ENCODE measurements around the gene RILPL2.
"Not testable (repeated sequence)": the region's sequence is repeated elsewhere in the genome, so short reads cannot be mapped to it uniquely, and the experiment has no call there.

RILPL2 gene

DNA sequence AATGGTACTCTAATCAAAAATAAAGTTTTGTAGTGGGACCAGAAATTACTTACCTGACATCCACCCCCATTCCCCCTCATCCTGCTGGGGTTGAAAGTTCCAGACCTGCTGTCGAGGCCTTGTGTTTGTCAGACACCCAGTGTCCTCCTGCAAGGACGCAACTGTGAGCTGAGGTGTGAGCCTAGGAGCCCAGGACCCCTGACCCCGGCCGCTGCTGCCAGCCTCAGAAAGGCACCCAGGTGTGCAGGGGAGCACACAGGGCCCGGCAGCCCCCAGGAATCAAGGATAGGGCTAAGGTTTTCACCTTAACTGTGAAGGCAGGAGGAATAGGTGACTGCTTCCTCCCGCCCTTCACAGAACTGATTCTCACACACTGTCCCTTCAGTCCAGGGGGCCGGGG lies 27.9 kb downstream of the RILPL2 start:
- DNase-seq (ENCODE audit: insufficient read length, low spot score); FAIRE-seq: not testable (repeated sequence)

DNA sequence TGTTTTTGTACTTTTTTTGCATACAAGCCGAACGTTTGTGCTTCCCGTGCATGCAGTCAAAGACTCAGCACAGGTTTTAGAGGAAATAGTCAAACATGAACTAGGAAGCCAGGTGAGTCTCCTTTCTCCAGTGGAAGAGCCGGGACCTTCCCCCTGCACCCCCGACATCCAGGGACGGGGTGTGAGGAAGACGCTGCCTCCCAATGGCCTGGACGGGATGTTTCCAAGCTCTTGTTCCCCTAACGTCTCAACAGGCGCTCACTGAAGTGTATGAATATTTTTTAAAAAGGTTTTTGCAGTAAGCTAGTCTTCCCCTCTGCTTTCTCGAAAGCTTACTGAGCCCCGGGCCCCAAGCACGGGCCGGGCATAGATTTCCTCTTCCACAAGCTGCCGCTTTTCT lies 28.6 kb downstream of the RILPL2 start:
- not testable (repeated sequence) for DNase-seq (ENCODE audit: insufficient read length, low spot score); FAIRE-seq

DNA sequence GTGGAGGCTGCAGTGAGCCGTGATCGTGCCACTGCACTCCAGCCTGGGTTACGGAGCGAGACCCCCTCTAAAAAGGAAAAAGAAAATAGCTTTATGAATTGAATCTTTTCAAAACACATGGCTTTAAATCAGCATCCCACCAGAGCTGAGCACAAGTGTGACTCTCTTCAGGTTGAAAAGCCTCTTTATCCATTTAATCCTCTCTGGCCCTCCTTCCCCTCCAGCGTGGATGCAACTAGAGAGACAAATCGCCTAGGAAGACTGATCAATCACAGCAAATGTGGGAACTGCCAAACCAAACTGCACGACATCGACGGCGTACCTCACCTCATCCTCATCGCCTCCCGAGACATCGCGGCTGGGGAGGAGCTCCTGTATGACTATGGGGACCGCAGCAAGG lies 29.2 kb downstream of the RILPL2 start:
- not testable (repeated sequence) for DNase-seq (ENCODE audit: insufficient read length, low spot score)
- peak; percentile 4 for FAIRE-seq

DNA sequence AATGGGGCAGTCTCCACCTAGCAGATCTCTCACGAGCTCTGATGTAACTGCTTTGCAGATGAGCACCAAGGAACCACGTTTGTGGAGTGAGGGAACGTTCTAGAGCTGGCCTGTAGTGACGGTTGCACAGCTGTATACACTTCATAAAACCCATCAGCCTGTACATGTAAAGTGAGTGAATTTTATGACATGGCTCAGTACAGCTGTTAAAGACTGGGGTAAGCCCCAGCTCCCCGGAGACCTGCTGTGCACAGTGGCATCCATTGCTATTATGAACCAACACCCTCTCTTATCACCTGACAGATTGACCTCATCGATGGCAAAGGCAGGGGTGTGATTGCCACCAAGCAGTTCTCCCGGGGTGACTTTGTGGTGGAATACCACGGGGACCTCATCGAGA lies 31.9 kb downstream of the RILPL2 start:
- no peak for FAIRE-seq
- DNase-seq (ENCODE audit: insufficient read length, low spot score): no peak

DNA sequence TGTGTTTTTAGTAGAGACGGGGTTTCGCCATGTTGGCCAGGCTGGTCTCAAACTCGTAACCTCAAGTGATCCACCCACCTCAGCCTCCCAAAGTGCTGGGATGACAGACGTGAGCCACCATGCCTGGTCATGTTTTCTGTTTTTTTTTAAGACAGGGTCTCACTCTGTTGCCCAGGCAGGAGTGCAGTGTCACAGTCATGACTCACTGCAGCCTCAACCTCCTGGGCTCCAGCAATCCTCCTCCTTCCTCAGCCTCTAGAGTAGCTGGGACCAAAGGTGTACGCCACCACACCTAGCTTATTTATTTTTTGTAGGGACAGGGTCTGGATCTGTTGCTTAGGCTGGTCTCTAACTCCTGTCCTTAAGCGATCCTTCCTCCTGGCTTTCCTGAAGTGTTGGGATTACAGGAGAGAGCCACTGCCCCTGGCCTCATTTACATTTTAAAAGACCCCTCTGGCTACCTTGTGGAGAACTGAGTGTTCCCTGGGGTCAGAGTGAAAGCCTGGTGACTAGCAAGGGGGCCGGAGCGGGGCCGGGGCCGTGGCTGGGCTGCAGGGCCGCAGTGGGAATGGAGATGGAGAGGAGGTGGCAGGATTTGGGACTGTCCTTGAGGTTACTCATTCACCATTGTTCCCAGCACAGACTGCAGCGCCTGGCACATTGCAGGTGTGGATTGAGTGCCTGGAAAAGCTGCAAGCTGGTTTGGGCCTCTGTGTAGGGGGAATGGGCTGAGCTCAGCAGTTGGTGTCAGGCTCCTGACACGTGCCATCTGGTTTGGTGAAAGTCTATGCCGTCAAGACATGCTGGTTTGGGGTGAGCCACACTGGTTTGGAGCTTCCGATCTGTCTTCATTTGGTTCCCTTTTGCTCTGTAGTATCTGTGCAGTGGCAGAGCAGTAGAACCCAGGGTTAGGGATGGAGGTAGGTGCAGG lies 34.5 kb downstream of the RILPL2 start:
- FAIRE-seq (no peak), DNase-seq (ENCODE audit: insufficient read length, low spot score) (no peak)

DNA sequence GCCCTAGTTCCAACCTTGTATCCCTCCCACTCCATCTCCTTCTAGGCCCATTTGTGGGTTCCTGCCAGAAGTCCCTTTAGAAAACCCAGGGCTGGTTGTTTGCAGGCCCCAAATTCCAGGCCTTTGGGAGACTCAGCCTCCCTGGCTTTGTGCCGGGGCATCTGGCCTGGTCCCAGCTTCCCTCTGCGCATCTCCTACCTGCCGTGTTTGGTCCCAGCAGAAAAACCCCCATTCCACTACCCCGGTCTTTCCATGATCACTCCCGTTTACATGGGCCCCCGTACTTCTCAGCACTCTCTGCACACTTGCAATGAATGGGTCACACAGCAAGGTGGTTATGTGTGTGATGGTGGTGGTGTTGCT lies 37.2 kb downstream of the RILPL2 start:
- DNase-seq (ENCODE audit: insufficient read length, low spot score): no peak
- no peak for FAIRE-seq

DNA sequence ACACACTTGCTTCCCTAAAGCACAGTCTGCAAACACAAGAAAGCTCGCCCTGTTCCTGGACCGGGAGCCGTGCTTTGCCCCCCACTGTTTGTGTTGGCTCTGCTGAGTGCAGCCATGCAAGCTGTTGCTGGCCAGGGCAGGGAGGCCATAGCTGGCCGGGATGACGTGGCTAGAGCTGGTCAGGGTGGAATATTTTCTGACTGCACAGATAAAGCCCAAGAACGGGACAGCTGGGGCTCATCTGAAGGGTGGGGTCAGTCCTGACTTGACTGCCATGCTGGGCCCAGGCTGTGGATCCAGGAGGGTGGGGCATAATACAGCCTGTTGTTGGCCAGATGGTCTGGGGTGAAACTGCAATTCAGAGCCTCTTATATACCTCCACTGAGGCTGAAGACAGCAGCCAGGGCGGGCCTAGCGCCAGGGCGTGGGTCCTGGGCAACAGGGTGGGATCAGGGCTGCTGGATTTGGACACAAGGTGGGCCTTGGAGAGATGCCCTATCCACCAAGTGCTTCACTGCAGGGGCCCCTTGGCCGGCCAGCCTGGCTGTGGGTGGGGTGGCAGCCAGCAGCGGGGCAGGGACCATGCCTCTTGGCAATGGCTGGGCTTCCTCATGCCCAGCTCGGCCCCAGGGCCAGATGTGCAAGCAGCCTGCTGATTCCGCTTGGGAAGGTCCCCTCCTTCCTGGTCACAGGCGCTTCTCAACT lies 37.8 kb downstream of the RILPL2 start:
- FAIRE-seq: no peak

DNA sequence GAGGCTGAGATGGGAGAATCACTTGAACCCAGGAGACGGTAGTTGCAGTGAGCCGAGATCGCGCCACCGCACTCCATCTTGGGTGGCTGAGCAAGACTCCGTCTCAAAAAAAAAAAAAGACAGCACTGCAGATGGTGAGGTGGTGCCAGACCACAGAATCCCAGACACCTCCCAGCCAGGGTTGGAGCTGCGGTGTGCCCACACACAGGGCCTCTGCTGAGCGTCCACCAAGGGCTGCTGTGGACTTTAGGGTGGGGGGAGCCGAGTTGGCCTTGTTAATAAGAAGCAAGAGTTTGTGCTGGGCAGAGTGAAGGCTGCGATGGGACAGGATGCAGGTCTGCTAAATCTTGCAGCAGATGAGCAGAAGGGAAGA lies 38.3 kb downstream of the RILPL2 start:
- FAIRE-seq (no peak), DNase-seq (ENCODE audit: insufficient read length, low spot score) (no peak)

More for the DNA sequence above, 37.8 kb downstream of the RILPL2 start:
- DNase-seq (ENCODE audit: insufficient read length, low spot score): no peak

DNA sequence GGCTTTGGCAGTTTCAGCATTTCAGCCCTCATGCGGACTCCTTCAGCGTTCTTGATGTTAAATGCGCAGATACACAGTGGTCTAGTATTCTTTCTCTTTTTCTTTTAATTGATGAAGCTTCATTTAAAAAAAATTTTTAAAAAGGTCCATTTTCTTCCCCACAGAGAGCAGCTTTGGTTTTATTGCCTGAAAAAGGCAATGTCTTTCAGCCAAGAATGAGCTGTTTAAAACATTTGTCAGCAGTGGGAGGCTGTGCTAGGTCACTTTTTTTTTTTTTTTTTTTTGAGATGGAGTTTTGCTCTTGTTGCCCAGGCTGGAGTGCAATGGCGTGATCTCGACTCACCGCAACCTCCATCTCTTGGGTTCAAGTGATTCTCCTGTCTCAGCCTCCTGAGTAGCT lies 39.1 kb downstream of the RILPL2 start:
- FAIRE-seq (no peak), DNase-seq (ENCODE audit: insufficient read length, low spot score) (no peak)

DNA sequence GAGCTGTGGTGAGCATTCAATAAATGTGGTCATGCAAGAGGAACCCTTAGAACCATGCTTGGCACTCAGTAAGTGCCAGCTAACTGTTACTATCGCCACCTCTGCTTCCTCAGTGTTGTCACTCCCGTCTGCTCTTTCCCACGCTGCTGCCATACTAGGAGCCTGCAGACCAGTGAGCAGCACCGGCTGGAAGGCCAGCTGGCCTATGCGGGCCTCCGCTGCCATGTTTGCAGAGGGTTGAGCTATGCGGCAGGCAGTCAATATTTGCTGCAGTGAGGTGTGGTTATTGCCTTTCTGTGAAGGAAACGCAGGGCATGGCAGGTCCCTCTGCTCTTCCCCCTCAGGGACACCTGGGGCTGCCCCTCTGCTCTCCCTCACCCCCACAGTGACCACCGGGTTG lies 39.5 kb downstream of the RILPL2 start:
- no peak for FAIRE-seq
- no peak for DNase-seq (ENCODE audit: insufficient read length, low spot score)

DNA sequence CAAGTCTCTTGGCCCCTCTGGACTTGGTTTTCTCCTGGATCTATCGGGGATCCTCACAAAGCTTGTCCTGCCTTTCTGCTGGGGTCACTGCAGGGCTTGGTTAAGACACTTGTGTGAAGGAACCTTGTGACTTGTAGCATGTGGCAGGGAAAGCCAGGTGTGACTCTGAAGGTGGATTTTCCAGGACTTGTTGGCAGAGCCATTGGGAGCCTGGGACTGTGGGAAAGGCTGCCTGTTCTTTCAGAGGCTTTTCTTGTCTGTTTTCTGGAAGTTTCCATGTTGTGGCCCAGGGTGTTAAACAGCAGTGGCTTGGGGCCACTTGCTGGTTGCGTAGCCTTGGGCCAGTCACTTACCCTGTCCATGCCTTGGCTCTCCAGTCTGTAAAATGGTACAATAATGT lies 39.9 kb downstream of the RILPL2 start:
- FAIRE-seq (no peak), DNase-seq (ENCODE audit: insufficient read length, low spot score) (no peak)

DNA sequence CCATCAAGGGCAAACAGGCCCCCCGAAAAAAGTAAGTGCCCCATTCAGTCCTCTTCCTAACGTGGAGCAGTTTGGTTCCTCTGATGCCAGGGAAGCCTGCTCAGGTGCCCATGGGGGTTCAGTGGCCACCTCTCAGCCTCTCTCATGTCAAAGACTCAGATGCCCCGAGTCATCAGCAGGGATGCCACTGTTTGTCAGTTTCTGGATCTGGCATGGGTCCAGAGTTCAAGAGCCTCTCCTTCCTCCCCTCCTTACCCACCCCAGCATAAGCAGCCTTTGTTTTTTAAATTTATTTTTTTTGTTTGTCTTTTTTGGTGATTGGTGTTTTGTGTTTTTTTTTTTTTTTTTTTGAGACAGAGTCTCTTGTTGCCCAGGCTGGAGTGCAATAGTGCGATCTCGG lies 41.2 kb downstream of the RILPL2 start:
- FAIRE-seq (no peak), DNase-seq (ENCODE audit: insufficient read length, low spot score) (no peak)

DNA sequence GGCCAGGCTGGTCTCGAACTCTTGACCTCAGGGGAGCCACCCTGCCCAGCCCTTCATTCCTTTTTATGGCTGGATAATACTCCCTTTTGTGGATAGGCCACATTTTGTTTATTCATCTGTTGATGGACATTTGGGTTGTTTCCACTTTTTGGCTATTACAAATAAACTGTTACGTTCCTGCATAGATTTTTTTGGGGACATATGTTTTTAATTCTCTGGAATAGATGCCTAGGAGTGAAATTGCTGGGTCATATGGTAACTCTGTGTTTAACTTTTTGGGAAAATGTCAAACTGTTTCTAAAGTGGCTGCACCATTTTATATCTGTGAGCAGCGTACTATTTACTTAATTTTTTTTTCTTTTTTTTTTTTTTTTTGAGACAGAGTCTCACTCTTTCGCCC lies 42.7 kb downstream of the RILPL2 start:
- no peak for DNase-seq (ENCODE audit: insufficient read length, low spot score)
- no peak for FAIRE-seq

DNA sequence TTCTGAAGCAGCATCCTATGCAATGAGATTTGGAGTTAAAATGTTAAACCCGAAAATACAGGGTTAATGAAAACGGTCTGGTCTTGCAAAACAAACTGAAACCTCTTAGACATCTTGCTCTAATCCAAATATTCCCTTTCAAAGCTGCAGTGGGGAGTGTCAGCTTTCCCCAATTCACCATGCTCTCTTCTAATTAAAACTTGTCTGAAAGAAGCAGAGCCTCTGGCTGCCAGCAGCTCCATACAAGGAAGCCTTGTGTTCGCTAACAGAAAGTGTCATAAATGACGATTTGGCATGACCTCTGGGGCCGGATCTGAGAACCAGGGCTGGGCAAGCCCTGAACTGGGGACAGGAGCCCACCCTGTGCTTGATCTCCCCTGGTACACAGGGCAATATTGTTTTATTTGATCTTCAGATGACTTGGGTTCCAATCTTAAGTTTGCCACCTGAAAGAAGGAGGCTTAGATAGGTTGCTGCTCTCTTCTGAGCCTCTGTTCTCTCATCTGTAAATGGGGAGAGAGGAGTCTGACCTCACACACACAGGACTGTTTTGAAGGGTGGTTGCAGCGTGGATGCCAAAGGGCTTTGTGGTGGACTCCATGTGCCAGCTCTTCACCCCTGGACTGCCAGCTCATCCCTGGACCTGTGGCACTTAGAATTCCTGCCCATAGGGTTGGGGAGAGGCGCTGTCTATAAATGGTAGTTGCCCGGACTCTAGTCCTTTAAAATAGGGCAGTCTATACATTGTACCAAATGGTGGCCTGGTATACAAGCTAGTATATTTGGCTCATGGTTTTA lies 44.7 kb downstream of the RILPL2 start:
- DNase-seq (ENCODE audit: insufficient read length, low spot score) (no peak), FAIRE-seq (no peak)

DNA sequence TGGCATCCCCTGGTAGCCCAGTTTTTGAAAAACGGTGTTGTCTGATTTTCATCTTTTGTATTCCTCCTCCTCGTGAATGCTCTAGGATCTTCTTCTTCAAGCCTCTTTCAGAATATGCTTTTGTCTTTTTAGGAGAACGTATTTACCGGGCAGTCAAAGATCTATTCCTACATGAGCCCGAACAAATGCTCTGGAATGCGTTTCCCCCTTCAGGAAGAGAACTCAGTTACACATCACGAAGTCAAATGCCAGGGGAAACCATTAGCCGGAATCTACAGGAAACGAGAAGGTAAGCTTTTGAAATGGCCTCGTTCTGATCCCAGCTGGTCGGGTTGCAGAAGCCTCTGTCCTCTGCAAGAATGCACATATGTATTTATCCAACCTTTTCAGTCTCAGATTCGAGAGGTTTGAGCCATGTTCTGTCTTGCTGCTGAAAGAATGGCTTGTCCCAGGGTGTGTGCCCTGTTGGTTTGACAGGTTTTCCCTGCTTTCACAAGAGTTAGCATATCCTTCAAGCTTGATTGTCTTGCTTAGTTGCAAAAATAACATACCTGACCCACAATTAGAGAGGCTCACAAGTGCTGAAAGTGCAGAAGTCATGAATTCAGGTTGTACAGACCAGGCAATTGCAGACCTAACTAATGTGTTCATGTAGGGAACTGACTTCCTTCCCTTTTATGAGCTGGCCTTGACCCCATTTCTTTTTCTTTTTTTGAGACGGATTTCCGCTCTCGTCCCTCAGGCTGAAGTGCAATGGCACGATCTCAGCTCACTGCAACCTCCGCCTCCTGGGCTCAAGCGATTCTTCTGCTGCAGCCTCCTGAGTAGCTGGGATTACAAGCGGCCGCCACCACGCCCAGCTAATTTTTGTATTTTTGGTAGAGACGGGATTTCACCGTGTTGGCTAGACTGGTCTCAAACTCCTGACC lies 45.7 kb downstream of the RILPL2 start:
- no peak for FAIRE-seq
- no peak for DNase-seq (ENCODE audit: insufficient read length, low spot score)

DNA sequence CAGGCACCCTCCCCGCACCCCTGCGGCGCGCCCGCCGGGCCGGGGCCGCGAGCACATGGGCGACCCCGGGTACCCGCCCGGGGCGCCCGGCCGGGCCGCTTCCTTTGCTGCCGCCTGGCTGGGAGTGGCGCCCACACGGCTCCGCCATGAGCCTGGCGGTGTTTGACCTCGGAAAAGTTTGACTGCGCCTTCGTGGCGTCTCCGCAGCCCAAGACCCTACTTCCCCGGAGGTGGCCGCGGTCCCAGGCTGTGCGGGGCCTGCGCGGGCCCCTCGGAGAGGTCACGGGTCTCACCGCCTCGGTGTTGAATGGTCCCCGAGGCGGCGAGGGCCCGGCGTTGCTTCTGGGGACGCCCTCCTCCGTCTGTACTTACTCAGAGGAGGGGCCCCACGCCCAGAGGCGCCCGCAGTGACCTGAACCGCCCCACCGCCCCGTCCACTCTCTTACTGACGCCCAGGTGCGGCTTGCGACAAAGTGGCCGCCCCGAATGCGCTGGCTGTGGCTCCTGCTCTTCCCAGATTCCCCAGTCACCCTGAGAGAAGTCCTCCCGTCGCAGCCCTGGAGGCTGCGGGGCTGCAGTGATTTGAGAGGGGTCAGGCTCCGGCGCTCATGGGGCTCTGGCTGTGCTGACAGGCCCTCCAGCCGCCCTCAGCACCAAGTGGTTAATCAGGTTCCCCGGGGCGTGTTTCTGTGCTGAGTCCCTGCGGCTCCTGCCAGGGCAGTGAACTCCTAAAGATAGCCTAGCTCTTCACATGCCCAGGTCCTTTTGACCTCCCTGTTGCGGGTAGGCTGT lies 46.7 kb downstream of the RILPL2 start:
- FAIRE-seq: no peak
- no peak for DNase-seq (ENCODE audit: insufficient read length, low spot score)

DNA sequence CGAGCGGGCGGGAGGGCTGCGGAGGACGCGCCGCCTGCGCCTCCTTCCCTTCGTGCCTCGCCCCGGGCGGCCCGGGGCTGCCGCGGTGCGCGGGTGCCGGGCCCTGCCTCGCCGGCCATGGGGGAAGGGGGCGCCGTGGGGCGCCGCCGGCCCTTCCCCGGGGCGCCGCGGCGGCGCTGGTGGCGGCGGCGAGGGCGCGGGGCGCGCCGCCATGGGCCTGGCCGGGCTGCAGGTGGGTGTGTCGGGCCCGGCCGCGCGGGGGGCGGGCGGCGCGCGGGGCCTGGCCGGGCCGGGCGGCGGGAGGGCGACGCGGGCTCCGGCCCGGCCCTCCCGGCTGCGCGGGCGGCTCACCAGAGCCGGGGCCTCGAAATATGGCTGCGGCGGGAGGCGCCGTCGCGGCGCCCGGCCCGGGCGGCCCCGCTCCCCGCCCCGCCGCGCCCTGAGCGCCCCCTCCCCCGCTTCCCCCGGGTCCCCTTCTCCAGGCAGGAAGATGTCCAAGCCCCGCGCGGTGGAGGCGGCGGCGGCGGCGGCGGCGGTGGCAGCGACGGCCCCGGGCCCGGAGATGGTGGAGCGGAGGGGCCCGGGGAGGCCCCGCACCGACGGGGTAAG lies 47.4 kb downstream of the RILPL2 start:
- FAIRE-seq (no peak), DNase-seq (ENCODE audit: insufficient read length, low spot score) (no peak)

DNA sequence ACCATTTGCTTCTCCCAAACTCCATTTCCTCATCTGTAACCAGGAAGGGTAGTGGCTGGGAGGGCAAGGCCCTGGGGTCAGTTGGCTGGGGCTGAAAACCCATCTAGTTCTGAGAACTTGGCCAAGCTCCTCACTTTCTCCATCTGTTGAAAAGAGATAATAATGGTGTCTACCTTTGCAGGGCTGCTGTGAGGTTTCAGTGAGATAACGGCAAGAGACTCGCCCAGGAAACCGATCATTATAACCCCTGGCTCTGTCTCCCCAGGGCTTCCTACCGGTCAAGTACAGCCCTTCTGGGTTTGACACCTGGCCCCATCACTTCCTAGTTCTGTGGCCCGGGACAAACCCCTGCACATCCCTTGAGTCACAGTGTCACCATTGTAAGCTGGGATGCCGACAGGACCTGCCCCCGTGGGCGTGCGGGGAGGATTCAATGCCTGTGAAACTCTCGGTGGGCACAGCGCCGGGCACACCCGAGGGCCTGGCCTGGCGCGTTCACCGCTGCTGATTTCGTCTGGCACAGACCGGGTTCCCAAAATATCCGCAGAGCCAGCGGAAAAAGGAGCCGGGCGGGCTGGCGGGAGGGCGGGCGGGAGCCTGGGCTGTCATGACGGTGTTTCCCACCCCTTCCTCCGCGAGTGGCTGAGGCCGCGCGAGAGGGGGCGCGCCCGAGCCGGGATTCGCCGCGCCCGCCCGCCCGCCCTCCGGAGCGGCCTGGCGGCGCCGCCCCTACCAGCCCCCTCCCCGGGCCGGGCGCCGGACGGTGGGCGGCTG lies 48.1 kb downstream of the RILPL2 start:
- DNase-seq (ENCODE audit: insufficient read length, low spot score): peak; percentile 95

More for the DNA sequence above, 48.1 kb downstream of the RILPL2 start:
- peak; percentile 21 for FAIRE-seq
